Posterior vena cava (tissue), 2 donors: ENCODE measurements around the gene NBAS. TPM values are rescaled to one million over a fixed set of nuclear protein-coding genes. Genes with fewer than 3 reads are reported as not detected.
"Not testable (repeated sequence)": the region's sequence is repeated elsewhere in the genome, so short reads cannot be mapped to it uniquely, and the experiment has no call there.

Experiments used
- DNase-seq: peaks from one replicate; pipeline ENCODE4 v3.0.0-alpha.2; 2020; ENCODE audit warnings: low spot score
- intact Hi-C, 2 donors: fragments of 100-400 bp; cut with DNase I; formaldehyde crosslinking; loops; one replicate each; pipeline versions ENCODE4 v1.14.1 to v1.14.2; 2022 to 2023
- total RNA-seq, 2 donors: library from RNA; stranded (reverse); fragmentation: NEBNext Ultra II Directional; extraction: Animal tissue kit (Norgen Biotek cat#: 25700); gene quantifications; one replicate each; pipeline ENCODE4 v1.2.1, GENCODE V29; 2021
- donor health status: DM: yes; HTN: yes; CAD: no.
- donor health status: DM: yes; HTN: yes; CAD: no.

The NBAS gene
- total RNA-seq, 2 donors from 2014 or later: 38.0 to 38.1 TPM

GRCh38 chr2:15260835-15261234, 300.3 kb downstream of the NBAS start:
- DNase-seq: no peak
- intact Hi-C loops: no loop called here

DNA sequence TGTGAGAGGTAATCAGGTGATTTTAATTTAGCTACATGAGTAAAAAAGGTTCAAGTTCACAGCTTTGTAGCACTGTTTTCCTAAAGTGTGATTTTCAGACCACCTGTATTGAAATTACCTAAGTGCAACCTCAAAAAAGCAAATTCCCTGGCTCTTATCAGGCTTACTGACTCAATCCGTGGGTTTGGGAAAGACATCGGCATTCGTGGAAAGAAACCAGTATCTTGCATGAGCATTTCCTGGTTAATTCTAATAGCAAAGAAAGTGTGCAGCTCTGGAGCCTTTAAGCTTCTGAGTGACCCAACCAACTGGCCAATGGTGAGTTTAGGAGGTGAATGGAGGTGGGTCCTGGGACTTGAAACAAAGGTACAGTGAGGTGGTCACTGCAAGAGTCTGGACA, 300.9 kb downstream of the NBAS start:
- intact Hi-C loops: no loop called here
- DNase-seq: no peak

DNA sequence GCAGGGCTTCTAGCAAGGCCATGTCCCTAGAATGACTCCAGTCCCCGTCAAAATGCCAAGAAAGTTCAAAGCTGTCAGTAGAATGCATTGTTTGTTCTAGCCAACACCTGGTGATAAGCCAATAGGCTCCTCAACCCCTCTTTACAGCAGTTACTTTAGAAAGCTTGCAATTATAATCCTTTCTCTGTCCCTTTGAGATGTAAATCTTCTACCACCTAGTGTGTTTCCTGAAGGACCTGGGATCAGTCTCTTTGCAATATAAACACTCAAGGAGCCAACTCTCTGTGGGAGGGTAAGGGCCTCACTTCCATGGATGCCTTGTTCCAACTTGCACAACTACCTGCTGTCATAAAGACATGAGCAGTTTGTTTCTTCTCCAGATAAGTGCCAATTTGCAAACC, 301.8 kb downstream of the NBAS start:
- intact Hi-C loops: no loop called here
- DNase-seq: no peak

GRCh38 chr2:15258385-15258784, 302.7 kb downstream of the NBAS start:
- DNase-seq, intact Hi-C loops: not testable (repeated sequence)

GRCh38 chr2:15253835-15254286, 307.3 kb downstream of the NBAS start:
- intact Hi-C loops: no loop called here
- no peak for DNase-seq

DNA sequence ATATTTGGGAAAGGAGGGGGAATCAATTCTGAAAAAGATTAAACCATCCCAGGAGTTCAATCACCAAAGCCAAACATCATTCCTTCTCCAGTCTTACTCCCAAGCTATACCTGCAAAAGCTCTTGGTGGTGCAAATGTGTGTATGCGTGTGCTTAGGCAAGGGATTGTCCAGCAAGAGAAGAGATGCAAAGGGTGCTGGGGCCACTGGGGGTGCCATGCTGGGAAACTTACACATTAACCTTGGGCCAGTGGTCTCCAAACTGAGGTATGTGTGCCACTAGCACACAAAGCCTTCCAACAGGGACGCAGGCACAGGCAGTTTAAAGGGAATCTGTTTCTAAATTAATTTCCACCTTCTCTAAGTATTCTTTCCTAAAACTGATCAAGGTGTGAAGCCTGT, 307.9 kb downstream of the NBAS start:
- intact Hi-C loops: no loop called here
- DNase-seq: no peak

- no peak for DNase-seq
- intact Hi-C loops: no loop called here
These were observed 309.4 kb downstream of the NBAS start for GRCh38 chr2:15251753-15252152.

DNA sequence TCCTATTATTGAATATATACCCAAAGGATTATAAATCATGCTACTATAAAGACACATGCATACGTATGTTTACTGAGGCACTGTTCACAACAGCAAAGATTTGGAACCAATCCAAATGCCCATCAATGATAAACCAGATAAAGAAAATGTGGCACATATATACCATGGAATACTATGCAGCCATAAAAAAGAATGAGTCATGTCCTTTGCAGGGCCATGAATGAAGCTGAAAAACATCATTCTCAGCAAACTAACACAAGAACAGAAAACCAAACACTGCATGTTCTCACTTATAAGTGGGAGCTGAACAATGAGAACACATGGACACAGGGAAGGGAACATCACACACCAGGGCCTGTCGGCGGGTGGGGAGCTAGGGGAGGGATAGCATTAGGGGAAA, 310.2 kb downstream of the NBAS start:
- intact Hi-C loops, DNase-seq: not testable (repeated sequence)

DNA sequence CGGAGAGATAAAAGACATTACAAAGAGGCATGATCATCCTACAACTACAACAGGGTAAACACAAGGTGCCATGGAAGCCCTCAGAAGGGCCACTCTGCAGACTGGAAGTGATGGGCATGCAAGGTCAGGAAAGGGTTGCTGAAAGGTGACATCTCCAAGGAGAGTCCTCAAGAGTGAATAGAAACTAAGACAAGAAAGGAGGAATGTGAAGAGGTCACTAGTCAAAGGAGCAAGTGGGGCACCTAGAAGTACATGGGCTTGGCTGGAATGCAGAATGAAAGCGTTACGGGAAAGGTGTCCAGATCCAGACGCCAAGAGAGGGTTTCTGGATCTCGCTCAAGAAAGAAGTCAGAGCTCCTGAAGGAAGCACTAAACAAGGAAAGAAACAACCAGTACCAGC, 314.3 kb downstream of the NBAS start:
- DNase-seq: no peak
- intact Hi-C loops: no loop called here

DNA sequence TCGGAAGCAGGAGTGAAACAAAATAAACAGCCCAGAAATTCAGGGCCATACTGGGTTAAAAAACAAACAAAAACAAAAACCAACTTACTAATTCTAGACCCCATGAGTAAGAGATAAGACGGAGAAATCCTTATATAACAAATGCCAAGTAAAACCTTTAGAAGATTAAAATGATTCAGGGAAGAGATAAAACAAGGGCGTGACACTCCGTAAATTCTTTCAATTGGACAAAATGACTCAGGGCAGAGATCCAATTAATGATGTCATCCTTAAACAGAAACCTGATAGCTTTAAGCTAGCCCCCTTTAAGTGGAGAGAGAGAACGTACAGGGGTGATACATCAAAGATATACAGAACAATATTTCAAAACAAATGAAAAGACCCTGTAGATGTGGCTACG, 317.4 kb downstream of the NBAS start:
- DNase-seq: no peak
- intact Hi-C loops: no loop called here

DNA sequence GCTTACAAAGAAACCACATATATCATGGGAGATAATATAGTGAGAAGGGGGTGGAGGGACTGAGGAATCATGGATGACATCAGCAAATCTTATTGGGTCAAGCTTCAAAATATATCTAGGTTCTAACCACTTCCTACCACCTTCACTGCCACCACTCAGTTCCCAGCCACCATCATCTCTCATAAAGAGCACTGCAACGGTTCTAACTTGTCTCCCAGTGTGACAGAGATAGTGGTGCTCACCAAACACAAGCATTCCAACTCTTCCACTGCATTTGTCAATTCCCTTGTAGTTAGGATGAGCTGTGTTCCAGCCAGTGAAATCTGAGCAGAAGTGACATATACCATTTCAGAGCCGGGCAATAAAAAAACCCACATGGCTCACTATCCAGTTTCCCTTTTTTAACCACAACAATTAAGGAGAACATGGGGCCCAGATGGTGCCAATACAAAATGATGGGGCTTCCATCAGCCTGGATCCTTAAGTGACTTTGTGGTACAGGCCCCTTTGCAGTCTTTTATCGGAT, 318.1 kb downstream of the NBAS start:
- intact Hi-C loops: no loop called here
- no peak for DNase-seq

- intact Hi-C loops: no loop called here
- DNase-seq: no peak
These were observed 319.2 kb downstream of the NBAS start for GRCh38 chr2:15241929-15242328.

GRCh38 chr2:15241201-15241600, 319.9 kb downstream of the NBAS start:
- intact Hi-C loops: no loop called here
- no peak for DNase-seq

GRCh38 chr2:15238028-15238427, 323.1 kb downstream of the NBAS start:
- no peak for DNase-seq
- intact Hi-C loops: no loop called here

- intact Hi-C loops: no loop called here
- DNase-seq: no peak
These were observed 330.4 kb downstream of the NBAS start for GRCh38 chr2:15230599-15231192.

GRCh38 chr2:15226661-15227060, 334.5 kb downstream of the NBAS start:
- intact Hi-C loops: no loop called here
- no peak for DNase-seq

GRCh38 chr2:15225131-15225530, 336.0 kb downstream of the NBAS start:
- intact Hi-C loops: no loop called here
- no peak for DNase-seq

GRCh38 chr2:15224641-15225040, 336.5 kb downstream of the NBAS start:
- DNase-seq: no peak
- intact Hi-C loops: no loop called here

DNA sequence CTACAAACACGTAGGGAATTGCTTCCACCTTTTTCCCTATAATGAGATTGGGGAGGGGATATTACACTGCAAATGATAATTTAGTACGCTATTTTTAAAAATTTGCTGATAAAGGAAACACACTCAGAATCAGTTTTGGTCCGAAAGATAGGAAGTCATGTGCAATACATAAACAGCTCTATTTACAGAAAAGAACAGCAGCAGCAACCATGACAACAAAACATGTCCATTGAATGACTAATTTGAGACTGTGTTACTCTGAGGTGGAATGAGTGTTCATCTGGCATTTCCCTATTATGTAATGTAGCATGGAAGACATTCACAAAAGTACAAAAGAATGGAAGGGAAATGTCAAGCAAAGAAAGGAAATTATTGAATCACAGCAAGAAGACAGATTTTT, 337.2 kb downstream of the NBAS start:
- intact Hi-C loops: no loop called here
- no peak for DNase-seq

GRCh38 chr2:15222856-15223255, 338.3 kb downstream of the NBAS start:
- no peak for DNase-seq
- intact Hi-C loops: no loop called here

DNA sequence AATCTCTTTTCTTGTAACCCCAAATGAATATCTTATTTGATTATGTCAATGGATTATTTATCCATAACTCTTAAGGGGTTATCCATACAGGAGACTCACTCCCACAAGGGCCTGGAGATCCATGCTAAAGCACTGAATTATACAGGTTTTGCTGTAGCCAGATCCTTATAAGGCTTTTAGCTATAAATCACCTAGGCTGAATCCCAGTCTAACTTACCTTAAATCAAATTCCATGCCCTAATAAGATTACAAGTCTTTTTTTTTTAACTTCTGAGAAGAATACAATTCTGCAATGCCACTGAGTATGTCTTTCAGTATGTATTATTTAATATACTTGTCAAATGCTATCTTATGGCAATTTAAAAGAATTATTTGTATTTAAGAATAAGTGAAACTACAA, 340.5 kb downstream of the NBAS start:
- intact Hi-C loops: loop anchor here in 1 of 2 donors (1.0 kb wide), 1 partner anchor 18 kb away; no protein-coding TSS in a partner anchor
- no peak for DNase-seq
